ENCODE measurements around the gene SLC25A11.

- TF ChIP-seq POLR2A (IDR thresholded peaks at IDR 0.05; ENCODE audit: low read depth, low read length) (no peak), POLR2AphosphoS5 (IDR thresholded peaks at IDR 0.05; ENCODE audit: low read depth, low read length) (0 out of 2 replicates have a peak, but pooled peaks have one; percentile 13), TAF1 (IDR thresholded peaks at IDR 0.05; ENCODE audit: borderline replicate concordance, low read depth, low read length) (peak; percentile 75; the same call in 1 of the 2 replicates)
Observed at GRCh38 chr17:4949321-4950074, 9.7 kb upstream of the SLC25A11 start.

Measured in GM12892 (cell line).